IPS DF 4.7 (cell line): ENCODE measurements around the gene ACADL.

Experiments used
- DNase-seq: peaks from one replicate; pipeline ENCODE4 v3.0.0-alpha.2; 2013; ENCODE audit warnings: low spot score; ENCODE audit errors: extremely low read depth

The ACADL gene

GRCh38 chr2:210224941-210225672 lies at the start of gene ACADL:
ACADL (minus strand) TSS chr2:210225447; CDS start chr2:210225263, 184 bp downstream.
- DNase-seq: no peak

- DNase-seq: no peak
Measured at GRCh38 chr2:210271300-210271699, 46.1 kb upstream of the ACADL start.

GRCh38 chr2:210269148-210269547 lies 43.9 kb upstream of the ACADL start:
- DNase-seq: no peak

- DNase-seq: no peak
Measured at GRCh38 chr2:210268281-210268680, 43.0 kb upstream of the ACADL start.

GRCh38 chr2:210267698-210268097 lies 42.5 kb upstream of the ACADL start:
- no peak for DNase-seq

- no peak for DNase-seq
Measured at GRCh38 chr2:210264282-210264681, 39.0 kb upstream of the ACADL start.

- DNase-seq: no peak
Measured at GRCh38 chr2:210263841-210264240, 38.6 kb upstream of the ACADL start.

- DNase-seq: no peak
Measured at GRCh38 chr2:210262036-210262435, 36.8 kb upstream of the ACADL start.

GRCh38 chr2:210259687-210260086 lies 34.4 kb upstream of the ACADL start:
- no peak for DNase-seq

- DNase-seq: no peak
Measured at GRCh38 chr2:210252699-210253606, 27.7 kb upstream of the ACADL start.

- DNase-seq: no peak
Measured at GRCh38 chr2:210250622-210251021, 25.4 kb upstream of the ACADL start.

GRCh38 chr2:210233487-210233886 lies 8.2 kb upstream of the ACADL start:
- no peak for DNase-seq

GRCh38 chr2:210230984-210231383 lies 5.7 kb upstream of the ACADL start:
- DNase-seq: no peak

GRCh38 chr2:210230518-210230917 lies 5.3 kb upstream of the ACADL start:
- DNase-seq: no peak

GRCh38 chr2:210228586-210228985 lies 3.3 kb upstream of the ACADL start:
- no peak for DNase-seq

- DNase-seq: no peak
Measured at GRCh38 chr2:210227290-210228088, 2.2 kb upstream of the ACADL start.

- no peak for DNase-seq
Measured at GRCh38 chr2:210226223-210226622, 976 bp upstream of the ACADL start.

- DNase-seq: no peak
Measured at GRCh38 chr2:210224591-210224940, 681 bp downstream of the ACADL start.

- no peak for DNase-seq
Measured at GRCh38 chr2:210215120-210215519, 10.1 kb downstream of the ACADL start.

- DNase-seq: no peak
Measured at GRCh38 chr2:210210185-210210584, 15.1 kb downstream of the ACADL start.

- DNase-seq: no peak
Measured at GRCh38 chr2:210207929-210208328, 17.3 kb downstream of the ACADL start.

GRCh38 chr2:210203558-210203957 lies 21.7 kb downstream of the ACADL start:
- no peak for DNase-seq
